ENCODE results near the gene PGD.

Gene PGD

DNA sequence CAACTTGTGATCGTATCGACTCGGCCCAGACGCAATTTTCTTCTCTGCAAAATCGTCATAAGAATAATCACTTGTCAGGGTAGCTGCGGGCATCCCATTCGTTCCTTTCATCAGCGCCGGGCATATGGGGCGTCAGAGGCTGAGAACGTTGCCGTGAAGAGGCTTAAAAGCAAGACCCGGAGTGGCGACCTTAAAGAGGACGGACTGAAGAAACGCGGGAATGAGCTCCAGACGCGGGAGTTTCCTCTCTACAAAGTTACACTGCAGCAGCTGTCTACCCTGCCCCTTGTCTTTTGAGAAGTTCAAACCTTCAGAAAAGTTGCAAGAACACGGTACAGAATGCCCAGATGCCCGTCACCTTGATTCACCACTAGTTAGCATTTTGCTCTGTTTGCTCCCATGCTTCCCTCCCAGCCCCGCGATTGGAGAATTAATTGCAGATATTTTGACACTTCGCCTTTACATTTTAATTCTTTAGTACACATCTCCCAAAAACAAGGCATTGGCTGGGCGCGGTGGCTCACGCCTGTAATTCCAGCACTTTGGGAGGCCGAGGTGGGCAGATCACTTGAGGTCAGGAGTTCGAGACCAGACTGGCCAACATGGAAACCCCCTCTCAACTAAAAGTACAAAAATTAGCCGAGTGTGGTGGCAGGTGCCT is 32.3 kb downstream of the PGD start:
- Histone ChIP-seq H3K27ac (peak overlapping the region; percentile 55 to 57), H3K36me3 (no peaks in the 10 kb centered on the region), H3K9me3 (no peaks in the 10 kb centered on the region), H3K4me3 (peak overlapping the region; percentile 59 to 65), H3K4me1 (peaks cover 4 to 18% (median 9%) of the 10 kb centered on the region in 4 donors), H3K27me3 (no peaks in the 10 kb centered on the region)
- intact Hi-C loops (cut with DNase I; ENCODE audit: low total_unique reads) = loop anchor here (2.0 to 5.0 kb wide), 2 partner anchors 42 to 61 kb away; partner anchors contain the start of gene DFFA
- DNase-seq = no peak
- TF ChIP-seq, protein P1, sequence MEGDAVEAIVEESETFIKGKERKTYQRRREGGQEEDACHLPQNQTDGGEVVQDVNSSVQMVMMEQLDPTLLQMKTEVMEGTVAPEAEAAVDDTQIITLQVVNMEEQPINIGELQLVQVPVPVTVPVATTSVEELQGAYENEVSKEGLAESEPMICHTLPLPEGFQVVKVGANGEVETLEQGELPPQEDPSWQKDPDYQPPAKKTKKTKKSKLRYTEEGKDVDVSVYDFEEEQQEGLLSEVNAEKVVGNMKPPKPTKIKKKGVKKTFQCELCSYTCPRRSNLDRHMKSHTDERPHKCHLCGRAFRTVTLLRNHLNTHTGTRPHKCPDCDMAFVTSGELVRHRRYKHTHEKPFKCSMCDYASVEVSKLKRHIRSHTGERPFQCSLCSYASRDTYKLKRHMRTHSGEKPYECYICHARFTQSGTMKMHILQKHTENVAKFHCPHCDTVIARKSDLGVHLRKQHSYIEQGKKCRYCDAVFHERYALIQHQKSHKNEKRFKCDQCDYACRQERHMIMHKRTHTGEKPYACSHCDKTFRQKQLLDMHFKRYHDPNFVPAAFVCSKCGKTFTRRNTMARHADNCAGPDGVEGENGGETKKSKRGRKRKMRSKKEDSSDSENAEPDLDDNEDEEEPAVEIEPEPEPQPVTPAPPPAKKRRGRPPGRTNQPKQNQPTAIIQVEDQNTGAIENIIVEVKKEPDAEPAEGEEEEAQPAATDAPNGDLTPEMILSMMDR (IDR thresholded peaks at IDR 0.05) = no peak

DNA sequence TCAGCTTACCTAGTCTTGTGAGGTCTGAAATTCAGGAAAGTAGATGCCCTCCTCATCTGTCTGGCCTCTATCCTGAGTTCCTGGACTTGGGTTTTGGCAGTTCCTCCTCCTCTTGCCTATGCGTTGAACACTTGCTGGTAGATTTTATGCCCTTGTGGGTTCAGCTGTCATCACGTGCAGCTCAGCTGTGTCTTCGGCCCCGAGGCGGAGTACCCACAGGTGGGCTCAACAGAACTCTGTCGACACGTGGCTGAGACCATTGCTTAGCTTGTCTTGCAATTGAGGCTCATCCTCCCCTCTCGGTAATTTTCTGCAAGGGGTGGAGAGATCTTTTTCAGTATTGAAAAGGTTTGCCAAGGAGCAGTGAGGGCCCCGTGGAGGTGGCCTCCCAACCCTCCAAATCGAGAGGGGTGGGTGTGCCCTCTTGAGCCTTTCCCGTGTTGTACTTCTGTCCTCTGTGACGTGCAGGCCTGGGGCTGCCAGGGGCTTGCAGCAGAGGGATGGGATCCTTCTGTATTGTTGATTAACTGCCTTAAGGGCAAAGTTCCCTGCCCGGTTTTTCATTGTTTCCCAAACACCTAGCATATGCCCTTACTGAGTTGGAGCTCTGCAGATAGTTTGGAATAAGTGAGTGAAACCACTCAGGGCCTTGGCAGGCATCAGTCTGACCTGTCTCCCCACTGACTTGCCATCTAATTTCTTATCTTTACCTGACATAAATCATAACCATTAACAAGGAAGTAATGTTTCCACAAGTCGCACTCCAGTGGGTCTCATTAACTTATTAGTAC is 34.2 kb downstream of the PGD start:
- TF ChIP-seq, protein P1 (IDR thresholded peaks at IDR 0.05) = no peak
- Histone ChIP-seq H3K36me3 (no peaks in the 10 kb centered on the region), H3K4me3 (no peak overlapping the region), H3K27ac (no peak overlapping the region), H3K9me3 (no peaks in the 10 kb centered on the region), H3K27me3 (no peaks in the 10 kb centered on the region), H3K4me1 (peaks cover 4 to 18% (median 9%) of the 10 kb centered on the region in 4 donors)
- intact Hi-C loops (cut with DNase I; ENCODE audit: low total_unique reads) = loop anchor here (5.0 kb wide), 1 partner anchor 59 kb away; no protein-coding TSS in a partner anchor
- DNase-seq = no peak

- Histone ChIP-seq H3K27me3 (no peaks in the 10 kb centered on the region), H3K36me3 (no peaks in the 10 kb centered on the region), H3K9me3 (no peaks in the 10 kb centered on the region), H3K27ac (no peak overlapping the region), H3K4me1 (peaks cover 4 to 18% (median 9%) of the 10 kb centered on the region in 4 donors), H3K4me3 (no peak overlapping the region)
- DNase-seq = no peak
- TF ChIP-seq, protein P1 (IDR thresholded peaks at IDR 0.05) = no peak
- intact Hi-C loops (cut with DNase I; ENCODE audit: low total_unique reads) = loop anchor here (5.0 kb wide), 1 partner anchor 59 kb away; no protein-coding TSS in a partner anchor
These were observed 34.9 kb downstream of the PGD start for GRCh38 chr1:10433790-10434189.

DNA sequence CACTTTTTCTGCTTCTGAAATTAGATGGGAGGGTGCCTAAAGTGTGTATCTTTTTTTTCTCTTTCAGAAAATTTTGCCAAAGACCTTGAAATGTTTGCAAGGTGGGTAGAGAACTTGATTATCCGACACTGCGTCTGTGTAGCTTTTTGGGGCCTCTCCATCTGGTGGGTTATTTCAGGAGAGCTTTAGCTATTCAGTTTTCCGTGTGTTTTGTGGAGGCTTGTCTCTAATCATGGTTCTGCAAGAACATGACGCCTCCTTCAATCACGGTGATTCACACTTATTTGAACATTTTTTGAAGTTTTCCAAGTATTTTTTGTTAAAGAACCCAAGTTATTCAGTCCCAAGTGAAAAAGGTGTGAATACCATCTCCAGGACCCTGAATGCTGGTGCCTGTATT is 35.7 kb downstream of the PGD start:
- no peak for DNase-seq
- intact Hi-C loops (cut with DNase I; ENCODE audit: low total_unique reads) = loop anchor here (5.0 kb wide), 1 partner anchor 58 kb away; no protein-coding TSS in a partner anchor
- TF ChIP-seq, protein P1 (IDR thresholded peaks at IDR 0.05) = no peak
- no peaks in the 10 kb centered on the region for H3K27me3 ChIP-seq
- no peaks in the 10 kb centered on the region for H3K9me3 ChIP-seq
- peaks cover 4 to 17% (median 8%) of the 10 kb centered on the region in 4 donors for H3K4me1 ChIP-seq
- peaks cover 0 to 1% (median 0%) of the 10 kb centered on the region in 3 donors for H3K36me3 ChIP-seq
- H3K27ac ChIP-seq = no peak overlapping the region
- no peak overlapping the region for H3K4me3 ChIP-seq

GRCh38 chr1:10437052-10437451 is 38.2 kb downstream of the PGD start:
- no peaks in the 10 kb centered on the region for H3K4me1 ChIP-seq
- DNase-seq = no peak
- TF ChIP-seq, protein P1 (IDR thresholded peaks at IDR 0.05) = no peak
- peaks cover 0 to 4% (median 0%) of the 10 kb centered on the region in 3 donors for H3K36me3 ChIP-seq
- intact Hi-C loops (cut with DNase I; ENCODE audit: low total_unique reads) = no loop called here
- H3K4me3 ChIP-seq = no peak overlapping the region
- no peak overlapping the region for H3K27ac ChIP-seq
- no peaks in the 10 kb centered on the region for H3K9me3 ChIP-seq
- no peaks in the 10 kb centered on the region for H3K27me3 ChIP-seq

Data from tibial artery (tissue), 4 donors.